Neural progenitor cell (in vitro differentiated cells): Measurements from ENCODE around the gene KIF2A. TPM values are rescaled to one million over a fixed set of nuclear protein-coding genes. Genes with fewer than 3 reads are reported as not detected.

ENCODE experiments used
- DNase-seq: peaks from one replicate; pipeline ENCODE4 v3.0.0-alpha.2; 2016; ENCODE audit warnings: low spot score
- H2AFZ ChIP-seq: fragments of 200-600 bp; sonication (generic); replicated peaks from 2 replicates; pipeline ENCODE4 v1.6.1; 2016; ENCODE audit warnings: antibody characterized with exemption
- H3F3A ChIP-seq: fragments of 200-600 bp; sonication (generic); 2 replicates; pipeline ENCODE4 v1.6.1; 2016; ENCODE audit warnings: antibody characterized with exemption, low read depth
- H3K27ac ChIP-seq: fragments of 200-600 bp; sonication (generic); 2 replicates; pipeline ENCODE4 v1.5.1; 2016; ENCODE audit warnings: mild to moderate bottlenecking
- H3K27me3 ChIP-seq: fragments of 200-600 bp; sonication (generic); 2 replicates; pipeline ENCODE4 v1.6.1; 2016; ENCODE audit warnings: mild to moderate bottlenecking, moderate library complexity
- H3K36me3 ChIP-seq: fragments of 200-600 bp; sonication (generic); 2 replicates; pipeline ENCODE4 v1.5.1; 2016
- H3K4me1 ChIP-seq: fragments of 200-600 bp; sonication (generic); 2 replicates; pipeline ENCODE4 v1.6.1; 2016; ENCODE audit warnings: mixed run types
- H3K4me2 ChIP-seq: fragments of 200-600 bp; sonication (generic); 2 replicates; pipeline ENCODE4 v1.6.1; 2016
- H3K4me3 ChIP-seq: fragments of 200-600 bp; sonication (generic); 2 replicates; pipeline ENCODE4 v1.5.1; 2016
- H3K79me2 ChIP-seq: fragments of 200-600 bp; sonication (generic); 2 replicates; pipeline ENCODE4 v1.6.1; 2016; ENCODE audit warnings: low read depth
- H3K9ac ChIP-seq: fragments of 200-600 bp; sonication (generic); 2 replicates; pipeline ENCODE4 v1.6.1; 2016
- H3K9me3 ChIP-seq: fragments of 200-600 bp; sonication (generic); 2 replicates; pipeline ENCODE4 v1.5.1; 2016; ENCODE audit warnings: low read depth
- H4K20me1 ChIP-seq: fragments of 200-600 bp; sonication (generic); 2 replicates; pipeline ENCODE4 v1.6.1; 2016; ENCODE audit warnings: low read depth
- H3K27ac Mint-ChIP-seq: 3 replicates; pipeline ENCODE4 v1.8.0; 2021; ENCODE audit warnings: mixed read lengths
- H3K27me3 Mint-ChIP-seq: 2 replicates; pipeline ENCODE4 v1.8.0; 2022; ENCODE audit warnings: low read depth, mild to moderate bottlenecking, inconsistent platforms, moderate library complexity, mixed read lengths; ENCODE audit not compliant: insufficient read depth
- H3K36me3 Mint-ChIP-seq: 3 replicates; pipeline ENCODE4 v1.8.0; 2021; ENCODE audit warnings: mixed read lengths
- H3K4me1 Mint-ChIP-seq: 3 replicates; pipeline ENCODE4 v1.8.0; 2021; ENCODE audit warnings: mixed read lengths
- H3K4me3 Mint-ChIP-seq: 3 replicates; pipeline ENCODE4 v1.8.0; 2021; ENCODE audit warnings: mild to moderate bottlenecking, moderate library complexity, mixed read lengths
- H3K9me3 Mint-ChIP-seq: 3 replicates; pipeline ENCODE4 v1.8.0; 2020; ENCODE audit warnings: mixed read lengths
- EZH2 ChIP-seq: fragments of 200-600 bp; sonication (generic); IDR thresholded peaks from 2 replicates; pipeline ENCODE4 v1.6.1; 2017; ENCODE audit warnings: antibody characterized with exemption, mild to moderate bottlenecking, moderate library complexity
- EZH2phosphoT487 ChIP-seq: fragments of 200-600 bp; sonication (generic); IDR thresholded peaks from 2 replicates; pipeline ENCODE4 v1.6.1; 2017; ENCODE audit warnings: antibody characterized with exemption
- total RNA-seq: library from RNA; depleted of rRNA; stranded (reverse); fragments of >200 nt; gene quantifications from 2 replicates; pipeline ENCODE4 v1.2.3, GENCODE V29; 2015; ENCODE audit warnings: low replicate concordance
- TF ChIP-seq, protein P1 (sequence below): fragments of 200-600 bp; sonication (generic); IDR thresholded peaks from 2 replicates; pipeline ENCODE4 v1.5.1; 2017; ENCODE audit warnings: antibody characterized with exemption, mild to moderate bottlenecking

The KIF2A gene
- total RNA-seq, 1 donor from 2014 or later = 114 TPM

GRCh38 chr5:62395210-62395950 lies 89.4 kb downstream of the KIF2A start:
- no peak overlapping the region for H2AFZ ChIP-seq
- no peak for DNase-seq
- H3K4me2 ChIP-seq = no peak overlapping the region
- no peaks in the 10 kb centered on the region for H3K79me2 ChIP-seq
- peaks cover 11% of the 10 kb centered on the region for H3K36me3 Mint-ChIP-seq
- no peak overlapping the region for H3K4me3 ChIP-seq
- no peak overlapping the region for H3K4me3 Mint-ChIP-seq
- no peaks in the 10 kb centered on the region for H3K27me3 Mint-ChIP-seq
- H3K27ac ChIP-seq = no peak overlapping the region
- H4K20me1 ChIP-seq = peaks cover 2% of the 10 kb centered on the region
- no peaks in the 10 kb centered on the region for H3K4me1 Mint-ChIP-seq
- H3F3A ChIP-seq = peaks cover 9% of the 10 kb centered on the region
- no peak overlapping the region for H3K27ac Mint-ChIP-seq
- peaks cover 13% of the 10 kb centered on the region for H3K36me3 ChIP-seq
- H3K9ac ChIP-seq = no peak overlapping the region
- H3K9me3 ChIP-seq = no peaks in the 10 kb centered on the region
- H3K4me1 ChIP-seq = no peaks in the 10 kb centered on the region
- TF ChIP-seq EZH2 (no peak), EZH2phosphoT487 (no peak)
- TF ChIP-seq, protein P1, sequence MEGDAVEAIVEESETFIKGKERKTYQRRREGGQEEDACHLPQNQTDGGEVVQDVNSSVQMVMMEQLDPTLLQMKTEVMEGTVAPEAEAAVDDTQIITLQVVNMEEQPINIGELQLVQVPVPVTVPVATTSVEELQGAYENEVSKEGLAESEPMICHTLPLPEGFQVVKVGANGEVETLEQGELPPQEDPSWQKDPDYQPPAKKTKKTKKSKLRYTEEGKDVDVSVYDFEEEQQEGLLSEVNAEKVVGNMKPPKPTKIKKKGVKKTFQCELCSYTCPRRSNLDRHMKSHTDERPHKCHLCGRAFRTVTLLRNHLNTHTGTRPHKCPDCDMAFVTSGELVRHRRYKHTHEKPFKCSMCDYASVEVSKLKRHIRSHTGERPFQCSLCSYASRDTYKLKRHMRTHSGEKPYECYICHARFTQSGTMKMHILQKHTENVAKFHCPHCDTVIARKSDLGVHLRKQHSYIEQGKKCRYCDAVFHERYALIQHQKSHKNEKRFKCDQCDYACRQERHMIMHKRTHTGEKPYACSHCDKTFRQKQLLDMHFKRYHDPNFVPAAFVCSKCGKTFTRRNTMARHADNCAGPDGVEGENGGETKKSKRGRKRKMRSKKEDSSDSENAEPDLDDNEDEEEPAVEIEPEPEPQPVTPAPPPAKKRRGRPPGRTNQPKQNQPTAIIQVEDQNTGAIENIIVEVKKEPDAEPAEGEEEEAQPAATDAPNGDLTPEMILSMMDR = no peak
- H3K27me3 ChIP-seq = no peaks in the 10 kb centered on the region
- H3K9me3 Mint-ChIP-seq = no peaks in the 10 kb centered on the region

GRCh38 chr5:62403411-62404250 lies 97.6 kb downstream of the KIF2A start, which contains the start of gene DIMT1:
Gene DIMT1, minus strand, starts transcription at chr5:62403905. Its CDS starts 133 bp downstream, at chr5:62403772.
- Histone ChIP-seq H3K4me1 (no peaks in the 10 kb centered on the region), H3K4me2 (peak within 1 kb of the TSS; percentile 84), H3F3A (peaks cover 12% of the 10 kb centered on the region), H3K79me2 (peaks cover 14% of the 10 kb centered on the region), H3K36me3 (no peaks in the 10 kb centered on the region), H3K9me3 (no peaks in the 10 kb centered on the region), H2AFZ (peak within 1 kb of the TSS; percentile 79), H3K4me3 (peak within 1 kb of the TSS; percentile 78), H3K27ac (peak within 1 kb of the TSS; percentile 97), H3K9ac (peak within 1 kb of the TSS; percentile 69), H3K27me3 (no peaks in the 10 kb centered on the region), H4K20me1 (no peaks in the 10 kb centered on the region)
- Mint-ChIP-seq H3K27me3 (peaks cover 7% of the 10 kb centered on the region), H3K36me3 (peaks cover 7% of the 10 kb centered on the region), H3K27ac (peak within 1 kb of the TSS; percentile 100), H3K4me3 (peak within 1 kb of the TSS; percentile 98), H3K9me3 (no peaks in the 10 kb centered on the region), H3K4me1 (peaks cover 20% of the 10 kb centered on the region)
- peak; percentile 98 for DNase-seq
- TF ChIP-seq, protein P1 = no peak
- TF ChIP-seq EZH2phosphoT487 = no peak
- no peak for TF ChIP-seq EZH2

- Mint-ChIP-seq H3K9me3 (no peaks in the 10 kb centered on the region), H3K36me3 (no peaks in the 10 kb centered on the region), H3K27me3 (peaks cover 9% of the 10 kb centered on the region), H3K4me3 (peak within 1 kb of the TSS; percentile 91), H3K27ac (peak within 1 kb of the TSS; percentile 98), H3K4me1 (peaks cover 20% of the 10 kb centered on the region)
- peak; percentile 100 for DNase-seq
- Histone ChIP-seq H3K36me3 (no peaks in the 10 kb centered on the region), H3K4me2 (peak within 1 kb of the TSS; percentile 88), H3F3A (no peaks in the 10 kb centered on the region), H3K27ac (peak within 1 kb of the TSS; percentile 53), H3K9ac (peak within 1 kb of the TSS; percentile 92), H2AFZ (peak within 1 kb of the TSS; percentile 84), H4K20me1 (peaks cover 7% of the 10 kb centered on the region), H3K79me2 (peaks cover 51% of the 10 kb centered on the region), H3K4me1 (peaks cover 15% of the 10 kb centered on the region), H3K27me3 (no peaks in the 10 kb centered on the region), H3K4me3 (peak within 1 kb of the TSS; percentile 93), H3K9me3 (no peaks in the 10 kb centered on the region)
- TF ChIP-seq EZH2phosphoT487 (no peak), EZH2 (no peak)
- TF ChIP-seq, protein P1 = no peak
Measured at GRCh38 chr5:62412549-62413329, 106.7 kb downstream of the KIF2A start, which contains the start of gene IPO11. Gene IPO11, plus strand, starts transcription at chr5:62412763. Its CDS starts 24,517 bp downstream, at chr5:62437280.
